Type B pancreatic cell (in vitro differentiated cells): ENCODE measurements around the gene KCNN2. TPM values are rescaled to one million over a fixed set of nuclear protein-coding genes. Genes with fewer than 3 reads are reported as not detected.

Experiments
- DNase-seq: peaks from one replicate; pipeline ENCODE4 v3.0.0; 2021; ENCODE audit warnings: mixed read lengths; ENCODE audit not compliant: unreplicated experiment; ENCODE audit errors: extremely low spot score
- H3K27ac Mint-ChIP-seq: 2 replicates; pipeline ENCODE4 v1.8.0; 2021; ENCODE audit warnings: mild to moderate bottlenecking, mixed read lengths
- H3K27me3 Mint-ChIP-seq: 2 replicates; pipeline ENCODE4 v1.8.0; 2021; ENCODE audit warnings: mixed read lengths
- H3K36me3 Mint-ChIP-seq: 2 replicates; pipeline ENCODE4 v1.8.0; 2021; ENCODE audit warnings: mixed read lengths
- H3K4me1 Mint-ChIP-seq: one replicate; pipeline ENCODE4 v1.8.0; 2021; ENCODE audit warnings: mixed read lengths; ENCODE audit not compliant: unreplicated experiment
- H3K4me3 Mint-ChIP-seq: 2 replicates; pipeline ENCODE4 v1.8.0; 2021; ENCODE audit warnings: mild to moderate bottlenecking, mixed read lengths
- H3K9me3 Mint-ChIP-seq: 2 replicates; pipeline ENCODE4 v1.8.0; 2021; ENCODE audit warnings: mixed read lengths
- total RNA-seq: library from RNA; stranded (reverse); gene quantifications from 2 replicates; pipeline ENCODE4 v1.2.1, GENCODE V29; 2021; ENCODE audit warnings: low replicate concordance
- TF ChIP-seq, protein P1 (sequence below): fragments of 200-600 bp; sonication (generic); conservative IDR thresholded peaks from 2 replicates; pipeline ENCODE4 v1.5.0; 2021; ENCODE audit warnings: antibody characterized with exemption, mild to moderate bottlenecking

KCNN2 gene
- total RNA-seq, 1 donor from 2014 or later: 12.5 TPM

DNA sequence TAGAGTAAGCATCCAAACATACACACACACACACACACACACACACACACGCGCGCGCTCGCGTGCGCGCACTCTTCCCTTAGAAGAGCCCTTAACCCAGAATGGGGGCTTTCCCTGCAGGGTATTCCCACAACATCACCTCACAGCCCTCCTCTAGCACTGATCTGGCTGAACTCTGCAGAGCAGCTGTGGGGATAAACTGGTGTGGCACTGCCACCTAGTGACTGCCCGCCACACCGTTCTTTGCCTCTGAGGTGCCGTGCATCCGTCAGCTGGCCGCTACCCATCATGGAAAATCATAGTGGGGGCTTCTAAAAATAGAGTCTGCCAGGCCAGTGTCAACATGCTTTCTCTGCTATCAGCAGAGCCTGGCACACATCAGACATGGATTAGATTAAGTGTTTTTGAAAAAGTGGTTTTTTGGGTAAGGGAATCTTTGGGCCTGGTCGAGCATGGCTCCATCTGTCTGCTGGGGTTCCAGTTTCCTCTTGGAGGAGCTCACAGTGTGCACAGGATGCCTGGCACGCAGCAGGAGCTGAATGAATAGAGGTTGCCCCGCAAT, 88.1 kb downstream of the KCNN2 start:
- Mint-ChIP-seq H3K27me3 (no peaks in the 10 kb centered on the region), H3K36me3 (no peaks in the 10 kb centered on the region), H3K27ac (peak overlapping the region; percentile 21), H3K4me1 (peaks cover 13% of the 10 kb centered on the region), H3K9me3 (no peaks in the 10 kb centered on the region), H3K4me3 (peak overlapping the region; percentile 16)
- TF ChIP-seq, protein P1, sequence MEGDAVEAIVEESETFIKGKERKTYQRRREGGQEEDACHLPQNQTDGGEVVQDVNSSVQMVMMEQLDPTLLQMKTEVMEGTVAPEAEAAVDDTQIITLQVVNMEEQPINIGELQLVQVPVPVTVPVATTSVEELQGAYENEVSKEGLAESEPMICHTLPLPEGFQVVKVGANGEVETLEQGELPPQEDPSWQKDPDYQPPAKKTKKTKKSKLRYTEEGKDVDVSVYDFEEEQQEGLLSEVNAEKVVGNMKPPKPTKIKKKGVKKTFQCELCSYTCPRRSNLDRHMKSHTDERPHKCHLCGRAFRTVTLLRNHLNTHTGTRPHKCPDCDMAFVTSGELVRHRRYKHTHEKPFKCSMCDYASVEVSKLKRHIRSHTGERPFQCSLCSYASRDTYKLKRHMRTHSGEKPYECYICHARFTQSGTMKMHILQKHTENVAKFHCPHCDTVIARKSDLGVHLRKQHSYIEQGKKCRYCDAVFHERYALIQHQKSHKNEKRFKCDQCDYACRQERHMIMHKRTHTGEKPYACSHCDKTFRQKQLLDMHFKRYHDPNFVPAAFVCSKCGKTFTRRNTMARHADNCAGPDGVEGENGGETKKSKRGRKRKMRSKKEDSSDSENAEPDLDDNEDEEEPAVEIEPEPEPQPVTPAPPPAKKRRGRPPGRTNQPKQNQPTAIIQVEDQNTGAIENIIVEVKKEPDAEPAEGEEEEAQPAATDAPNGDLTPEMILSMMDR: peak; percentile 90
- DNase-seq: peak; percentile 79

DNA sequence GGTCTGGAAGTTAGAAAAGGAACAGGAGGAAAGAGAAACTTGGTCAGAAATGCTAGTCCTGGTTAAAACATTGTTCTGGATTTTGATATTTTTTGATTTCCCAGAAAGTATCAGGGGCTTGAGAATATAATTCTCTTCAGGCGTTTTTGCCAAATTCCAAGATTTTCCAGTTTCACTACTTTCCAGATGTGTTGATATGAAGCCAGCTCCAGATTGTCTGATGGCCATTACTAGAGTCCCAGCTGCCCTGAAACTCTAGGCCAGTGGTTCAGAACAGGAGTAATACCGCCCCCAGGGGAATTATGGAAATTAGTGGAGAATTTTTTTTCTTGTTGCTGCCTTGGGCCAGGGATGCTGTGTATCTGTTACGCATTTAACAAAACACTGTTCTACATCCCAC, 88.6 kb downstream of the KCNN2 start:
- H3K27me3 Mint-ChIP-seq: no peaks in the 10 kb centered on the region
- no peaks in the 10 kb centered on the region for H3K9me3 Mint-ChIP-seq
- no peak for DNase-seq
- TF ChIP-seq, protein P1: no peak
- peaks cover 13% of the 10 kb centered on the region for H3K4me1 Mint-ChIP-seq
- no peak overlapping the region for H3K4me3 Mint-ChIP-seq
- no peaks in the 10 kb centered on the region for H3K36me3 Mint-ChIP-seq
- no peak overlapping the region for H3K27ac Mint-ChIP-seq

DNA sequence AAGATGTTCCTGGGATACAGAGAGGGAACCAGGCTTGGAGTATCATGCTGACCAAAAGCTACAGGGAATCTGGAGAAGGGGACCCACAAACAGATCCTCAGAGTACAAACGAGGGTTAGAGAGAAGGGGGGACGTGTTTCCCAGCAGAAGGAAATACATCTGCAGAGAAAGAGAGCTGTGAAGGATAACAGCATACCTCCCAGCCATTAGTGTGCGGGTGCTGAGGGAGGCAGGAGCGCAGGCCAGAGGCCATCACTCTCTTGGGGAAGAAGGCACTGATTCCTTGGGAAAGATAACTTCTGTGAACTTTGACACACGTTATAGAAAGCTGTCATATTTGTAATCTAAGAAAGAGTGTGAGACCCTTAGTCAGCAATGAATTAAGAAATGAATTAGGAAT, 96.9 kb downstream of the KCNN2 start:
- no peaks in the 10 kb centered on the region for H3K9me3 Mint-ChIP-seq
- TF ChIP-seq, protein P1: no peak
- no peak overlapping the region for H3K27ac Mint-ChIP-seq
- no peaks in the 10 kb centered on the region for H3K4me1 Mint-ChIP-seq
- H3K27me3 Mint-ChIP-seq: no peaks in the 10 kb centered on the region
- no peak overlapping the region for H3K4me3 Mint-ChIP-seq
- no peaks in the 10 kb centered on the region for H3K36me3 Mint-ChIP-seq
- no peak for DNase-seq

DNA sequence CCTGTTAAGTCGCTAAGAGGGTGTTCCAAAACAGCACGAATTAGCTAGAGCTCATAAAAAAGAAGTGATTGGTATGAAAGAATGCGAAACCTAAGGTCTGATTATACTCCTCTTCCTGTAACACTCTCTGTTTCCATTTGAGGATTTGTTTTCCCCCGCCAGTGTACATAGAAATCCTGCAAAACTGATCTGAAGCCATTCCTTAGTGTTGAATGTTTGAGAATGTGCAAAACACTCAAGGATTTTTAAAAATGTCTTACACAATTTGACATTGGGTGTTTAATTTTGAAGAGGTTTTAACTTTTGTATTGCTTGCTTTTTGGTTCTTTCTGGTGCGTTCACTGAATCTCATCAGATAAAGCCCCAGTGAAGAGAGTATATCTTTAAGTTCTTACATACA, 105.3 kb downstream of the KCNN2 start:
- TF ChIP-seq, protein P1: no peak
- no peak overlapping the region for H3K4me3 Mint-ChIP-seq
- H3K27me3 Mint-ChIP-seq: no peaks in the 10 kb centered on the region
- H3K36me3 Mint-ChIP-seq: no peaks in the 10 kb centered on the region
- H3K9me3 Mint-ChIP-seq: no peaks in the 10 kb centered on the region
- no peak overlapping the region for H3K27ac Mint-ChIP-seq
- no peak for DNase-seq
- peaks cover 10% of the 10 kb centered on the region for H3K4me1 Mint-ChIP-seq

DNA sequence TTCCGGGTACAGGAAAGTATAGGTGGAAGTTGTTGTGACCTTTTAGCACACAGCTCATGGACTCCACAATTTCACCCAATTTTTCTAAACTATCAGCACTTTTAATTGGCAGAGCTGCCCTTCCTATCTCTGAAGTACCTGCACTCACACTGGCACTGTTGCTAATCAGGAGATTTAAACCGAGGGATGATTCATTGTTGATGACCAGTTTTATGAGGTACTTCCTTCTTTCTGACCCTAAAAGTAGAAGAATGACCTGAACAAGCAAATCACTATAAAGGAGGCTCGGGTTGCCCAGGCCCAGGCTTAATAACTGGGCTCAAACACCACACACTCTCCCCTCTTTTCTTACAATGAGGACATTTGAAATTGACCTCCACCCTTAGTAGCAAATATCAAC, 105.9 kb downstream of the KCNN2 start:
- Mint-ChIP-seq H3K4me1 (peaks cover 10% of the 10 kb centered on the region), H3K27me3 (no peaks in the 10 kb centered on the region), H3K36me3 (no peaks in the 10 kb centered on the region), H3K4me3 (no peak overlapping the region), H3K27ac (no peak overlapping the region), H3K9me3 (no peaks in the 10 kb centered on the region)
- no peak for DNase-seq
- TF ChIP-seq, protein P1: no peak

DNA sequence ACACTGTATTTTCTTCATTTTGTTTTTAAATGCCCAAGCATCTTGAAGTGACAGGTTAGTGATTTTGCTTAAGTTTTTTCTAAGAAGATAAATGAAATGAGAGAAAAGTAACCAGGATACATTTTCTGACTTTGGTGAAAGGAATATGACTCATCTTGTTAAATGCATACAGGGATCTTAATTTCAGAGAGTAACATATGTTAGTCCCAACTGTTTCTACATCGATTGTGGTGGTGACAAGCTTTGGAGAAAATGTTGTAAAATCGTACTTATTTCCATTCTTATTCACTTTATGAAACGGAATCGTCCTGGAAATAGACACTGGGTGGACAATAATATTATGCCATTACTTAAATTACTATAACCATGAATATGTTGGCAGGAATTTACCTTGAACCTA, 107.5 kb downstream of the KCNN2 start:
- Mint-ChIP-seq H3K4me1 (peaks cover 10% of the 10 kb centered on the region), H3K27ac (no peak overlapping the region), H3K27me3 (no peaks in the 10 kb centered on the region), H3K9me3 (no peaks in the 10 kb centered on the region), H3K4me3 (no peak overlapping the region), H3K36me3 (no peaks in the 10 kb centered on the region)
- TF ChIP-seq, protein P1: no peak
- DNase-seq: no peak
